Pancreas (tissue), 10 donors: ENCODE measurements around the gene LMO2. TPM values are rescaled to one million over a fixed set of nuclear protein-coding genes. Genes with fewer than 3 reads are reported as not detected.

Source experiments
- ATAC-seq, 4 donors: fragments of 200-7000 bp; cut with Tn5 transposase; one replicate each; pipeline versions ENCODE4 v1.8.0 to v1.9.1; 2020; ENCODE audit warnings: mild to moderate bottlenecking in 4 of 4, moderate library complexity in 4 of 4
- DNase-seq, 6 donors: peaks; one replicate each; pipeline ENCODE4 v3.0.0-alpha.2; 2020
- FAIRE-seq: peaks from 2 replicates; lab custom pipeline; 2012; peaks lifted over from hg19 to GRCh38; lab: Jason Lieb, UNC
- H3K27ac ChIP-seq, 4 donors: fragments of 200-600 bp; sonication (generic); 1 replicate in 3 of 4; 2 replicates in 1 of 4; pipeline versions ENCODE4 v1.5.0 to v1.8.0; 2020
- H3K27me3 ChIP-seq, 4 donors: fragments of 200-600 bp; one replicate each; pipeline ENCODE4 v1.8.0; 2021
- H3K36me3 ChIP-seq, 3 donors: fragments of 200-600 bp; sonication (generic) in 1 of 3; one replicate each; pipeline versions ENCODE4 v1.5.0 to v1.8.0; 2020 to 2021
- H3K4me1 ChIP-seq, 3 donors: fragments of 200-600 bp; one replicate each; pipeline ENCODE4 v1.8.0; 2021
- H3K4me3 ChIP-seq, 4 donors: fragments of 200-600 bp; sonication (generic) in 2 of 4; one replicate each; pipeline versions ENCODE4 v1.5.0 to v1.8.0; 2020 to 2021
- H3K9me3 ChIP-seq, 4 donors: fragments of 200-600 bp; one replicate each; pipeline ENCODE4 v1.8.0; 2021
- CTCF ChIP-seq, 4 donors: fragments of 200-600 bp; sonication (generic) in 3 of 4; IDR thresholded peaks; one replicate each; pipeline versions ENCODE4 v1.5.0 to v1.8.0; 2021; ENCODE audit warnings: antibody characterized with exemption in 4 of 4
- WGBS, 2 donors: extraction: QIAGEN DNeasy Blood & Tissue Kit; methylation state at CpG; one replicate each; pipeline ENCODE4 v1.1.7; 2013; 5-methylcytosine and 5-hydroxymethylcytosine counted together
- intact Hi-C, 3 donors: fragments of 100-400 bp; cut with DNase I; formaldehyde crosslinking; loops; one replicate each; pipeline versions ENCODE4 v1.11.1 to v1.14.2; 2022
- polyA plus RNA-seq, 2 donors: library from polyadenylated mRNA; stranded (reverse); fragments of 200-250 nt; gene quantifications; one replicate each; pipeline ENCODE4 v1.2.3, GENCODE V29; 2013
- total RNA-seq, 6 donors: library from RNA; stranded (reverse); fragmentation: NEBNext Ultra II Directional in 4 of 6; extraction: Animal tissue kit (Norgen Biotek cat#: 25700) in 4 of 6; gene quantifications; one replicate each; pipeline versions ENCODE4 v1.2.1 to v1.2.4, GENCODE V29; 2021 to 2023
- donor health status: healthy with polysubstance abuse.
- donor health status: DM: no; HTN: no; CAD: no; lungs with moderate emphysema.
- donor health status: DM: no; HTN: no; CAD: no.
- donor health status: control.
- donor health status: control.
- donor health status: Bipolar disorder and iron deficiency.
- donor health status: DM: yes; HTN: yes; CAD: no.
- donor health status: DM: no; HTN: no; CAD: no.
- donor health status: DM: no; HTN: no; CAD: no.
- donor health status: DM: yes; HTN: yes; CAD: no.

LMO2 gene
- total and polyA plus RNA-seq, 8 donors, result 2.4 to 24.3 (median 7.8) TPM

GRCh38 chr11:33867561-33867960 lies 24.3 kb downstream of the LMO2 start:
- no peaks in the 10 kb centered on the region for H3K36me3 ChIP-seq
- intact Hi-C loops, result no loop called here
- no peak for TF ChIP-seq CTCF (IDR thresholded peaks at IDR 0.05)
- FAIRE-seq, result no peak
- WGBS, 2 donors, result 55 to 57% methylated on average over 1 of the region's 1 CpG
- no peaks in the 10 kb centered on the region for H3K9me3 ChIP-seq
- H3K27me3 ChIP-seq, result no peaks in the 10 kb centered on the region
- peak overlapping the region in 1 of 4 donors; percentile 56 for H3K4me3 ChIP-seq
- no peak for ATAC-seq
- no peak overlapping the region for H3K27ac ChIP-seq
- no peak for DNase-seq
- H3K4me1 ChIP-seq, result no peaks in the 10 kb centered on the region

- H3K27me3 ChIP-seq, result no peaks in the 10 kb centered on the region
- H3K4me1 ChIP-seq, result no peaks in the 10 kb centered on the region
- H3K36me3 ChIP-seq, result no peaks in the 10 kb centered on the region
- no peak for FAIRE-seq
- TF ChIP-seq CTCF (IDR thresholded peaks at IDR 0.05), result no peak
- H3K4me3 ChIP-seq, result no peak overlapping the region
- no peak overlapping the region for H3K27ac ChIP-seq
- ATAC-seq, result no peak
- 81 to 89% methylated on average over 2 of the region's 2 CpGs for WGBS, 2 donors
- no peak for DNase-seq
- intact Hi-C loops, result no loop called here
- no peaks in the 10 kb centered on the region for H3K9me3 ChIP-seq
Measured at GRCh38 chr11:33866936-33867335, 24.9 kb downstream of the LMO2 start.

GRCh38 chr11:33864479-33864878 lies 27.4 kb downstream of the LMO2 start:
- DNase-seq, result peak in 1 of 6 donors; percentile 62
- ATAC-seq, result no peak
- H3K4me1 ChIP-seq, result peaks cover 0 to 8% (median 0%) of the 10 kb centered on the region in 3 donors
- no peak overlapping the region for H3K4me3 ChIP-seq
- WGBS, 2 donors, result 75 to 77% methylated on average over 16 of the region's 16 CpGs
- H3K27me3 ChIP-seq, result no peaks in the 10 kb centered on the region
- H3K36me3 ChIP-seq, result no peaks in the 10 kb centered on the region
- no peaks in the 10 kb centered on the region for H3K9me3 ChIP-seq
- intact Hi-C loops, result no loop called here
- TF ChIP-seq CTCF (IDR thresholded peaks at IDR 0.05), result no peak
- H3K27ac ChIP-seq, result no peak overlapping the region
- no peak for FAIRE-seq

GRCh38 chr11:33863418-33864172 lies 28.3 kb downstream of the LMO2 start:
- DNase-seq, result no peak
- Histone ChIP-seq H3K27ac (no peak overlapping the region), H3K4me1 (peaks cover 0 to 8% (median 0%) of the 10 kb centered on the region in 3 donors), H3K4me3 (no peak overlapping the region), H3K27me3 (no peaks in the 10 kb centered on the region), H3K36me3 (no peaks in the 10 kb centered on the region), H3K9me3 (no peaks in the 10 kb centered on the region)
- ATAC-seq, result no peak
- no peak for FAIRE-seq
- WGBS, 2 donors, result 76 to 82% methylated on average over 7 of the region's 7 CpGs
- intact Hi-C loops, result no loop called here
- TF ChIP-seq CTCF (IDR thresholded peaks at IDR 0.05), result no peak

GRCh38 chr11:33861941-33862589 lies 29.8 kb downstream of the LMO2 start:
- ATAC-seq (no peak), DNase-seq (no peak), FAIRE-seq (no peak)
- 86 to 88% methylated on average over 6 of the region's 6 CpGs for WGBS, 2 donors
- Histone ChIP-seq H3K27ac (peak overlapping the region in 2 of 4 donors; percentile 31 to 60), H3K27me3 (no peaks in the 10 kb centered on the region), H3K4me3 (no peak overlapping the region), H3K36me3 (no peaks in the 10 kb centered on the region), H3K9me3 (no peaks in the 10 kb centered on the region), H3K4me1 (peaks cover 0 to 8% (median 3%) of the 10 kb centered on the region in 3 donors)
- intact Hi-C loops, result no loop called here
- no peak for TF ChIP-seq CTCF (IDR thresholded peaks at IDR 0.05)
